ENCODE results near the gene SETD9. TPM values are rescaled to one million over a fixed set of nuclear protein-coding genes. Genes with fewer than 3 reads are reported as not detected.

The SETD9 gene
- total RNA-seq, 1 donor from 2014 or later = 15.6 TPM

DNA sequence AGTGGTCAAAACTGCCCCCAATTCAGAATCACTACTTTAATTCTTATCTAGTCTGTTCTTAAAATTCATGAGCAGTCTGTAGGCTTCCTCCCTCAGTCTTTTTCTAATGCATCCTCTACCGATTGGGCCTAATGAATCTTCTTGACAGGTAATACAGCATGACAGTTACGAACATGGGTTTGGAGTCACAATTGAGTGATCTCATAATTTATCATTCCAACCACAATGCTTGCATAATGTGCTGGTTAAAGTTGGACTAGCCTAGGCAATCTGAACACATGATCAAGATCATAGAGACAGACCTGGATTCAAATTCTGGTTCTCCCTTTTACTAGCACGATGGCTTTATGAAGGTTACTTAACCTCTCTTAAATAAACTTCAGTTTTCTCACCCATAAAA, 33.1 kb upstream of the SETD9 start:
- TF ChIP-seq, protein P1, sequence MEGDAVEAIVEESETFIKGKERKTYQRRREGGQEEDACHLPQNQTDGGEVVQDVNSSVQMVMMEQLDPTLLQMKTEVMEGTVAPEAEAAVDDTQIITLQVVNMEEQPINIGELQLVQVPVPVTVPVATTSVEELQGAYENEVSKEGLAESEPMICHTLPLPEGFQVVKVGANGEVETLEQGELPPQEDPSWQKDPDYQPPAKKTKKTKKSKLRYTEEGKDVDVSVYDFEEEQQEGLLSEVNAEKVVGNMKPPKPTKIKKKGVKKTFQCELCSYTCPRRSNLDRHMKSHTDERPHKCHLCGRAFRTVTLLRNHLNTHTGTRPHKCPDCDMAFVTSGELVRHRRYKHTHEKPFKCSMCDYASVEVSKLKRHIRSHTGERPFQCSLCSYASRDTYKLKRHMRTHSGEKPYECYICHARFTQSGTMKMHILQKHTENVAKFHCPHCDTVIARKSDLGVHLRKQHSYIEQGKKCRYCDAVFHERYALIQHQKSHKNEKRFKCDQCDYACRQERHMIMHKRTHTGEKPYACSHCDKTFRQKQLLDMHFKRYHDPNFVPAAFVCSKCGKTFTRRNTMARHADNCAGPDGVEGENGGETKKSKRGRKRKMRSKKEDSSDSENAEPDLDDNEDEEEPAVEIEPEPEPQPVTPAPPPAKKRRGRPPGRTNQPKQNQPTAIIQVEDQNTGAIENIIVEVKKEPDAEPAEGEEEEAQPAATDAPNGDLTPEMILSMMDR (IDR thresholded peaks at IDR 0.05; ENCODE audit: unreplicated experiment) = no peak
- Mint-ChIP-seq H3K4me3 (no peak overlapping the region), H3K4me1 (no peaks in the 10 kb centered on the region), H3K36me3 (peaks cover 48% of the 10 kb centered on the region), H3K27ac (no peak overlapping the region), H3K9me3 (no peaks in the 10 kb centered on the region), H3K27me3 (ENCODE audit: low read depth) (no peaks in the 10 kb centered on the region)
- DNase-seq (ENCODE audit: low spot score in 2 of 2, unreplicated experiment in 2 of 2) = no peak

DNA sequence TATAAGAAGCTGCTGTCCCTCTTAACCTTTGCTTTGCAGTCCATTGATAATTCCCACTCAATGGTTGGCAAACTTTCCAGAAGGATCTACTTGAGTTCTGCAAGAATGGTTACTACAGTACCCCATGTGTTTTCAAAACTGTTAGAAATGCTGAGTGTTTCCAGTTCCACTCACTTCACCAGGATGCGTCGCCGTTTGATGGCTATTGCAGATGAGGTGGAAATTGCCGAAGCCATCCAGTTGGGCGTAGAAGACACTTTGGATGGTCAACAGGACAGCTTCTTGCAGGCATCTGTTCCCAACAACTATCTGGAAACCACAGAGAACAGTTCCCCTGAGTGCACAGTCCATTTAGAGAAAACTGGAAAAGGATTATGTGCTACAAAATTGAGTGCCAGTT, 27.8 kb upstream of the SETD9 start:
- Mint-ChIP-seq H3K36me3 (peaks cover 55% of the 10 kb centered on the region), H3K9me3 (no peaks in the 10 kb centered on the region), H3K27me3 (ENCODE audit: low read depth) (no peaks in the 10 kb centered on the region), H3K4me3 (no peak overlapping the region), H3K27ac (no peak overlapping the region), H3K4me1 (no peaks in the 10 kb centered on the region)
- TF ChIP-seq, protein P1 (IDR thresholded peaks at IDR 0.05; ENCODE audit: unreplicated experiment) = no peak
- DNase-seq (ENCODE audit: low spot score in 2 of 2, unreplicated experiment in 2 of 2) = no peak

DNA sequence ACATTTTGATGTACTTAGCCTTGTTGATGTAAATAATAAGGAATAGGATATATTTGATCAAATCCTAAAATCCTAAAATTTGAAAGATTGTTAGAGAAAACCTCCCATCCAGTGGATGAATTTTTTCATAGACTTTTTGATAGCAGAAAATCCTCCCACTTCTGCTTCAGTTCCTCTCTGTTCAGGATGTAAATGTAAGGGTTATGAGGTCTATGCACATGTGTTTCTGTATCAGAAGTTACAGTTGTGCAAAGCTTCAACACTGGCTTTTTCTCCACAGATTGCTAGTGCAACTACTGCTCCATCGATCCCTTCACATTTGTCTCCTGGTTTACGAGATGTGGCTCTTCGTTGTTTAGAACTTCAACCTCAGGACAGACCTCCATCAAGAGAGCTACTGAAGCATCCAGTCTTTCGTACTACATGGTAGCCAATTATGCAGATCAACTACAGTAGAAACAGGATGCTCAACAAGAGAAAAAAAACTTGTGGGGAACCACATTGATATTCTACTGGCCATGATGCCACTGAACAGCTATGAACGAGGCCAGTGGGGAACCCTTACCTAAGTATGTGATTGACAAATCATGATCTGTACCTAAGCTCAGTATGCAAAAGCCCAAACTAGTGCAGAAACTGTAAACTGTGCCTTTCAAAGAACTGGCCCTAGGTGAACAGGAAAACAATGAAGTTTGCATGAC, 16.0 kb upstream of the SETD9 start:
- Mint-ChIP-seq H3K4me1 (no peaks in the 10 kb centered on the region), H3K9me3 (peaks cover 4% of the 10 kb centered on the region), H3K27me3 (ENCODE audit: low read depth) (no peaks in the 10 kb centered on the region), H3K4me3 (no peak overlapping the region), H3K36me3 (peaks cover 55% of the 10 kb centered on the region), H3K27ac (no peak overlapping the region)
- no peak for DNase-seq (ENCODE audit: low spot score in 2 of 2, unreplicated experiment in 2 of 2)
- TF ChIP-seq, protein P1 (IDR thresholded peaks at IDR 0.05; ENCODE audit: unreplicated experiment) = no peak

DNA sequence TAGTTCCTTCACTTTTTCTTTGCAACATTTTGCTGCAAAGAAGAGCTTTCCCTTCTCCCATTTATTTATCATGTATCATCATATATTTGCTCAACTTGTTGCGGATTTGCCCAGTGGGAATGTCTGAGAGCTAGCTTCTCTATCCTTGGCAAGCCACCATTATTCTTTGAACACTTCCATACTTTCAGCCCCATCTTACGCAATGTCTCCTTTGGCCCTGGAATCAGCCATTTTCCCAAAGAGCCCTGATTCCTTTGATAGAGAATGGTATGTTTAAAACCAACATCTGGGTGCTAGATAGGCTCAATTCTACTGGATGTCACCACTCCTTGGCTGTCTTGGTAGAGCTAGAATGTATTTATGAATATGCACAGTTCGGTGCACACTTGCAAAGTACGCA, 12.6 kb upstream of the SETD9 start:
- no peak for DNase-seq (ENCODE audit: low spot score in 2 of 2, unreplicated experiment in 2 of 2)
- TF ChIP-seq, protein P1 (IDR thresholded peaks at IDR 0.05; ENCODE audit: unreplicated experiment) = no peak
- no peak overlapping the region for H3K27ac Mint-ChIP-seq
- H3K36me3 Mint-ChIP-seq = peaks cover 29% of the 10 kb centered on the region
- H3K4me3 Mint-ChIP-seq = no peak overlapping the region
- no peaks in the 10 kb centered on the region for H3K27me3 Mint-ChIP-seq (ENCODE audit: low read depth)
- no peaks in the 10 kb centered on the region for H3K4me1 Mint-ChIP-seq
- no peaks in the 10 kb centered on the region for H3K9me3 Mint-ChIP-seq

DNA sequence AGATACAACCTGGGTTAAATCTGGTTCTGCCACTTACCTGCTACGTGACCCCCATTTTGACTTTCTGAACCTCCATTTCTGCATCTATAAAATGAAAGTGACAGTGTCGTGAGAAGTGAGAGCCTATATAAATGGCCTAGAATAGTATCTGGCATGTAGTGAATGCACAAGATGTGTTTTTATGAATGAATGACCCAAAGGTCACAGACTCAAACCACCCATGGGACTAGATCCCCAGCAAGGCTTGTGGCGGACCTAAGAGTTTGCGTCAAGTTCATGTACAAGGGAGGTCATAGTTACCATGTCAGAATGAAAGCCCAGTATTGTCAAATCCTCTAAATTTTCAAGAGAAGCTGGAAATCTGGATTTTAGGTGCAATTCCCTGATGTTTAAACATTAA, 11.2 kb upstream of the SETD9 start:
- H3K4me3 Mint-ChIP-seq = no peak overlapping the region
- no peaks in the 10 kb centered on the region for H3K4me1 Mint-ChIP-seq
- DNase-seq (ENCODE audit: low spot score in 2 of 2, unreplicated experiment in 2 of 2) = no peak
- H3K27ac Mint-ChIP-seq = no peak overlapping the region
- TF ChIP-seq, protein P1 (IDR thresholded peaks at IDR 0.05; ENCODE audit: unreplicated experiment) = no peak
- H3K36me3 Mint-ChIP-seq = peaks cover 20% of the 10 kb centered on the region
- no peaks in the 10 kb centered on the region for H3K9me3 Mint-ChIP-seq
- no peaks in the 10 kb centered on the region for H3K27me3 Mint-ChIP-seq (ENCODE audit: low read depth)
